Memory B cell (primary cell): ENCODE data around the gene ZCCHC14.

Experiments
- ATAC-seq: fragments of 150-1000 bp; cut with Tn5 transposase; 2 replicates; pipeline ENCODE4 v1.10.0; 2021; ENCODE audit warnings: low read depth, mild to moderate bottlenecking, moderate library complexity
- DNase-seq, 2 donors: peaks; one replicate each; pipeline ENCODE4 v3.0.0; 2022; ENCODE audit warnings: low spot score in 2 of 2
- H3K27ac Mint-ChIP-seq: one replicate; pipeline ENCODE4 v1.8.0; 2022; ENCODE audit warnings: mild to moderate bottlenecking, moderate library complexity, mixed read lengths
- H3K27me3 Mint-ChIP-seq: one replicate; pipeline ENCODE4 v1.8.0; 2022; ENCODE audit warnings: mixed read lengths
- H3K36me3 Mint-ChIP-seq: one replicate; pipeline ENCODE4 v1.8.0; 2022; ENCODE audit warnings: mild to moderate bottlenecking, mixed read lengths
- H3K4me1 Mint-ChIP-seq: one replicate; pipeline ENCODE4 v1.8.0; 2022; ENCODE audit warnings: mixed read lengths
- H3K4me3 Mint-ChIP-seq: one replicate; pipeline ENCODE4 v1.8.0; 2022; ENCODE audit warnings: mild to moderate bottlenecking, moderate library complexity, mixed read lengths
- H3K9me3 Mint-ChIP-seq: one replicate; pipeline ENCODE4 v1.8.0; 2022; ENCODE audit warnings: mixed read lengths

The ZCCHC14 gene

DNA sequence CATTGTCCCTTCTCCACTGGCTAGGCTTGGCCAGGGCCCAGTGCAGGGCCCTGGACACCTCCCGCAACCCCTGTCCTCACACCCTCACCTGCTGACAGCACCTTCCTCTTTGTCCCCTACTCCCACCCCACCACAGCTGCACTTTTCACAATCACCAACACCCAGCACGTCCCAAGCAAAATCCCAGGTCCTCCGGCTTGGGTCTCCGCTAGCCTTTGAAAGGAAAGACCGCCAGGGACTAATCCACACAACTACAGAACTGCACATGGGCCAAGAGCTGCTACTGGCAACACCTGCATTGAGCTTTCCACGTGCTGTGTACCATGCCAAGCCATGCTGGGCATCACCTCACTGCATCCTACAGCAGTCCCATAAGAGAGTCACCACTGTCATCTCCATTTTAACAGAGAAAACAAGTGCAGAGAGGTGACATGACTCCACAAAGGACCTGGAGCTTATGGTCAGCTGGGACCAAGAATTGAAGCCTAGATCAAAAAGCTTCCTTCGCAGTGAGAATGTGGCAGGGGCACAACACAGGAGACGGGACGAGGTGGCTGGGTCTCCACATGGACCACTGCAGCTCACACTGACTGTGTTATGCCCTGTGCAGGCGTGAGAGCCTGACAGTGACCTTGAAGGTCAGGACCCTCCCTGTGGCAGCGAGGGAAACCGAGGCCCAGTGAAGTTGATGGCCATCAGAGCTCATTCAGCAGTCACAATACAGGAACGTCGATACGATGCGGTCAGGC is 131.8 kb downstream of the ZCCHC14 start:
- DNase-seq (no peak), ATAC-seq (no peak)
- Mint-ChIP-seq H3K4me3 (no peak overlapping the region), H3K9me3 (no peaks in the 10 kb centered on the region), H3K4me1 (no peaks in the 10 kb centered on the region), H3K27me3 (no peaks in the 10 kb centered on the region), H3K36me3 (peaks cover 14% of the 10 kb centered on the region), H3K27ac (no peak overlapping the region)

- no peaks in the 10 kb centered on the region for H3K9me3 Mint-ChIP-seq
- H3K27ac Mint-ChIP-seq: peak overlapping the region; percentile 28
- H3K27me3 Mint-ChIP-seq: no peaks in the 10 kb centered on the region
- no peak overlapping the region for H3K4me3 Mint-ChIP-seq
- H3K36me3 Mint-ChIP-seq: peaks cover 12% of the 10 kb centered on the region
- no peak for ATAC-seq
- no peaks in the 10 kb centered on the region for H3K4me1 Mint-ChIP-seq
- DNase-seq: no peak
Observed at GRCh38 chr16:87359121-87359520, 133.7 kb downstream of the ZCCHC14 start.

- DNase-seq (no peak), ATAC-seq (no peak)
- Mint-ChIP-seq H3K9me3 (no peaks in the 10 kb centered on the region), H3K4me1 (no peaks in the 10 kb centered on the region), H3K36me3 (peaks cover 12% of the 10 kb centered on the region), H3K27me3 (no peaks in the 10 kb centered on the region), H3K27ac (no peak overlapping the region), H3K4me3 (no peak overlapping the region)
Observed at GRCh38 chr16:87358696-87359095, 134.1 kb downstream of the ZCCHC14 start.

DNA sequence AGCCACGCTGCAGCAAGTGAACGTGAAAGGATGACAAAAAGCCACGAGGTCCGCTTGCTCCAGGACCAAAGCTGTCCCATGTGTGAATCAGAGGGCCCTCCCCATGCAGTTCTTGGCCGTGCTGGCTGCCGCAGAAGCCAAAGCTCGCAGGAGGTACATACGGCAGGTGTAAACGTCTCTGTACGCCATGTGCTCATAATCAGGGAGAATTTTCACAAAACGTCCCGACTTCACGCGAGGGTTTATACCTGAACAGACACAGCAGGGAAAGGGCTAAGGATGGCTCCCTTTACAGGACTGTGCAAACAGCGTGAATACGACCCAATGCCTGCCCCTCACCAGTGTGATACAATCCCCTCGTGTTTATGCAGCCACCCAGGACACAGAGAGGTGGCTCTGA is 134.6 kb downstream of the ZCCHC14 start:
- H3K4me3 Mint-ChIP-seq: no peak overlapping the region
- H3K27me3 Mint-ChIP-seq: no peaks in the 10 kb centered on the region
- H3K4me1 Mint-ChIP-seq: no peaks in the 10 kb centered on the region
- DNase-seq: no peak
- no peak overlapping the region for H3K27ac Mint-ChIP-seq
- H3K9me3 Mint-ChIP-seq: no peaks in the 10 kb centered on the region
- ATAC-seq: no peak
- peaks cover 11% of the 10 kb centered on the region for H3K36me3 Mint-ChIP-seq

DNA sequence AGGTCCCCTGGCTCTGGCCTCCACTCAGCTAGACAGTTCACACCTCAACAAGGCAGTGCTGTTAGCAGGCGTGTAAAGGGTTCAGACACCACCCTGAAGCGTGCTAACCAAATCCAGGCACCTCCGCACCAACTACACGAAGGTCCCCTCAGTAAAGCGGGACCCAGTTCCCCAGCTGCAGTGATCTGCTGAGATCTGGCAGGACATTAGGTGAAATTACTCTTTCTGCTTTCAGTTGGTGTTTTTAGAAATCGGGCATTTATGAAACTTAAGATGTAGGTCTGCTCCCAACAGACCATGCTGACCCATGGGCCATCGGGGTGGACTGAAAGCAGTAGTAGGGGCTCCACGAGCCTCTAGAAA is 136.4 kb downstream of the ZCCHC14 start:
- Mint-ChIP-seq H3K4me3 (no peak overlapping the region), H3K27ac (no peak overlapping the region), H3K36me3 (peaks cover 12% of the 10 kb centered on the region)

More for the DNA sequence above, 136.4 kb downstream of the ZCCHC14 start:
- ATAC-seq (no peak), DNase-seq (no peak)
- Mint-ChIP-seq H3K27me3 (no peaks in the 10 kb centered on the region), H3K9me3 (no peaks in the 10 kb centered on the region), H3K4me1 (no peaks in the 10 kb centered on the region)
